Right lobe of liver (tissue), 6 donors: ENCODE results near the gene TSPAN9. TPM values are rescaled to one million over a fixed set of nuclear protein-coding genes. Genes with fewer than 3 reads are reported as not detected.
A peak's percentile ranks its signal among the peaks of the same experiment; 100 is the strongest.

ENCODE experiments used
- ATAC-seq, 4 donors: fragments of 200-7000 bp; cut with Tn5 transposase; one replicate each; pipeline ENCODE4 v1.9.1; 2020; ENCODE audit warnings: mild to moderate bottlenecking in 4 of 4, moderate library complexity in 4 of 4
- DNase-seq, 3 donors: peaks; one replicate each; pipeline ENCODE4 v3.0.0-alpha.2; 2020
- H3K27ac ChIP-seq, 3 donors: fragments of 200-600 bp; one replicate each; pipeline ENCODE4 v1.8.0; 2022
- H3K27me3 ChIP-seq, 2 donors: fragments of 200-600 bp; one replicate each; pipeline ENCODE4 v1.8.0; 2022
- H3K36me3 ChIP-seq, 4 donors: fragments of 200-600 bp; sonication (generic) in 1 of 4; one replicate each; pipeline versions ENCODE4 v1.5.1 to v1.8.0; 2017 to 2022; ENCODE audit warnings: control low read depth in 1 of 4
- H3K4me1 ChIP-seq, 4 donors: fragments of 200-600 bp; sonication (generic) in 1 of 4; one replicate each; pipeline versions ENCODE4 v1.5.1 to v1.8.0; 2017 to 2022; ENCODE audit warnings: control low read depth in 1 of 4
- H3K4me3 ChIP-seq, 3 donors: fragments of 200-600 bp; one replicate each; pipeline ENCODE4 v1.8.0; 2022
- H3K9me3 ChIP-seq, 4 donors: fragments of 200-600 bp; sonication (generic) in 1 of 4; one replicate each; pipeline versions ENCODE4 v1.5.1 to v1.8.0; 2017 to 2022; ENCODE audit warnings: control low read depth in 1 of 4
- CTCF ChIP-seq, 4 donors: fragments of 200-600 bp in 3 of 4; fragments of 450-650 bp in 1 of 4; IDR thresholded peaks; one replicate each; pipeline versions ENCODE4 v1.5.1 to v1.8.0; 2016 to 2022; ENCODE audit warnings: antibody characterized with exemption in 4 of 4, mild to moderate bottlenecking in 2 of 4
- POLR2A ChIP-seq: fragments of 450-650 bp; IDR thresholded peaks from one replicate; pipeline ENCODE4 v1.6.1; 2017; ENCODE audit warnings: antibody characterized with exemption, mild to moderate bottlenecking
- WGBS: methylation state at CpG from one replicate; pipeline ENCODE4 v1.1.6; 2018; ENCODE audit warnings: low coverage, low lambda C conversion rate; ENCODE audit not compliant: insufficient coverage; ENCODE audit errors: missing lambda C conversion rate; 5-methylcytosine and 5-hydroxymethylcytosine counted together
- intact Hi-C, 2 donors: fragments of 100-400 bp; cut with DNase I; formaldehyde crosslinking; loops; one replicate each; pipeline versions ENCODE4 v1.11.2 to v1.14.1; 2022
- total RNA-seq, 6 experiments: library from RNA; depleted of rRNA in 2 of 6; stranded (reverse); fragments of >200 nt in 2 of 6; fragmentation: NEBNext Ultra II Directional in 3 of 6; extraction: Animal tissue kit (Norgen Biotek cat#: 25700) in 3 of 6; gene quantifications; one replicate each; pipeline versions ENCODE4 v1.1.0 to v1.2.4, GENCODE V29; 2016 to 2023
- donor health status: DM: no; HTN: yes; CAD: no.
- donor health status: DM: no; HTN: no; CAD: no.
- donor health status: DM: no; HTN: no; CAD: no.
- donor health status: DM: no; HTN: yes; CAD: no.
- donor health status: DM: no; HTN: yes; CAD: no.

The TSPAN9 gene
- total RNA-seq, 6 experiments from 2014 or later, result 23.7 to 53.2 (median 39.8) TPM

GRCh38 chr12:3259973-3260372 lies 182.8 kb downstream of the TSPAN9 start:
- Histone ChIP-seq H3K9me3 (no peaks in the 10 kb centered on the region), H3K27ac (no peak overlapping the region), H3K4me1 (peaks cover 0 to 28% (median 13%) of the 10 kb centered on the region in 4 donors), H3K4me3 (no peak overlapping the region), H3K36me3 (no peaks in the 10 kb centered on the region), H3K27me3 (no peaks in the 10 kb centered on the region)
- DNase-seq, result no peak
- 80% methylated on average over 7 of the region's 8 CpGs for WGBS
- TF ChIP-seq CTCF (IDR thresholded peaks at IDR 0.05) (no peak), POLR2A (no peak)
- no peak for ATAC-seq
- intact Hi-C loops, result no loop called here

- Histone ChIP-seq H3K9me3 (no peaks in the 10 kb centered on the region), H3K27me3 (no peaks in the 10 kb centered on the region), H3K4me3 (no peak overlapping the region), H3K27ac (peak overlapping the region in 2 of 3 donors; percentile 19 to 72), H3K36me3 (no peaks in the 10 kb centered on the region), H3K4me1 (peaks cover 0 to 28% (median 13%) of the 10 kb centered on the region in 4 donors)
- intact Hi-C loops, result no loop called here
- TF ChIP-seq CTCF (IDR thresholded peaks at IDR 0.05), result no peak
- no peak for TF ChIP-seq POLR2A
- DNase-seq (peak; percentile 49 to 86 (median 77)), ATAC-seq (peak; percentile 69 to 82 (median 74))
- WGBS, result 21% methylated on average over 10 of the region's 11 CpGs
These were observed 184.7 kb downstream of the TSPAN9 start for GRCh38 chr12:3261782-3262359.

GRCh38 chr12:3262470-3262869 lies 185.3 kb downstream of the TSPAN9 start:
- peak; percentile 54 to 70 (median 66) for ATAC-seq
- peak overlapping the region in 1 of 3 donors; percentile 72 for H3K27ac ChIP-seq
- TF ChIP-seq CTCF (IDR thresholded peaks at IDR 0.05) (no peak), POLR2A (no peak)
- peaks cover 0 to 28% (median 13%) of the 10 kb centered on the region in 4 donors for H3K4me1 ChIP-seq
- intact Hi-C loops, result no loop called here
- H3K36me3 ChIP-seq, result no peaks in the 10 kb centered on the region
- H3K4me3 ChIP-seq, result no peak overlapping the region
- 30% methylated on average over 10 of the region's 10 CpGs for WGBS
- DNase-seq, result peak in 2 of 3 donors; percentile 55 to 76
- no peaks in the 10 kb centered on the region for H3K27me3 ChIP-seq
- no peaks in the 10 kb centered on the region for H3K9me3 ChIP-seq

GRCh38 chr12:3263282-3263681 lies 186.1 kb downstream of the TSPAN9 start:
- Histone ChIP-seq H3K4me1 (peaks cover 0 to 28% (median 13%) of the 10 kb centered on the region in 4 donors), H3K4me3 (no peak overlapping the region), H3K27ac (no peak overlapping the region), H3K9me3 (no peaks in the 10 kb centered on the region), H3K36me3 (no peaks in the 10 kb centered on the region), H3K27me3 (no peaks in the 10 kb centered on the region)
- WGBS, result 95% methylated on average over 12 of the region's 13 CpGs
- ATAC-seq (no peak), DNase-seq (no peak)
- intact Hi-C loops, result no loop called here
- TF ChIP-seq POLR2A, result no peak
